Chondrocyte (in vitro differentiated cells): ENCODE results near the gene GRIA4. TPM values are rescaled to one million over a fixed set of nuclear protein-coding genes. Genes with fewer than 3 reads are reported as not detected.

ENCODE experiments used
- DNase-seq: peaks from one replicate; pipeline ENCODE4 v3.0.0; 2021; ENCODE audit warnings: mixed read lengths, low spot score
- H3K27ac Mint-ChIP-seq: one replicate; pipeline ENCODE4 v1.8.0; 2021; ENCODE audit warnings: mild to moderate bottlenecking, moderate library complexity, mixed read lengths; ENCODE audit not compliant: unreplicated experiment
- H3K27me3 Mint-ChIP-seq: 2 replicates; pipeline ENCODE4 v1.8.0; 2021; ENCODE audit warnings: low read depth, mixed read lengths
- H3K36me3 Mint-ChIP-seq: 2 replicates; pipeline ENCODE4 v1.8.0; 2021; ENCODE audit warnings: low read depth, mixed read lengths
- H3K4me1 Mint-ChIP-seq: 2 replicates; pipeline ENCODE4 v1.8.0; 2021; ENCODE audit warnings: low read depth, mild to moderate bottlenecking, mixed read lengths
- H3K4me3 Mint-ChIP-seq: one replicate; pipeline ENCODE4 v1.8.0; 2021; ENCODE audit warnings: mild to moderate bottlenecking, moderate library complexity, mixed read lengths; ENCODE audit not compliant: unreplicated experiment
- H3K9me3 Mint-ChIP-seq: 2 replicates; pipeline ENCODE4 v1.8.0; 2021; ENCODE audit warnings: low read depth, mixed read lengths
- total RNA-seq: library from RNA; stranded (reverse); gene quantifications from 3 replicates; pipeline ENCODE4 v1.2.1, GENCODE V29; 2021
- TF ChIP-seq, protein P1 (sequence below): fragments of 200-600 bp; sonication (generic); IDR thresholded peaks from 2 replicates; pipeline ENCODE4 v1.5.0; 2021; ENCODE audit warnings: antibody characterized with exemption, mild to moderate bottlenecking, moderate library complexity

GRIA4 gene
- total RNA-seq, 1 donor from 2014 or later, result not detected

GRCh38 chr11:106014620-106015019 is 404.7 kb downstream of the GRIA4 start:
- Mint-ChIP-seq H3K4me1 (peaks cover 42% of the 10 kb centered on the region), H3K27me3 (no peaks in the 10 kb centered on the region), H3K27ac (no peak overlapping the region), H3K9me3 (no peaks in the 10 kb centered on the region), H3K36me3 (peaks cover 17% of the 10 kb centered on the region), H3K4me3 (no peak overlapping the region)
- DNase-seq, result no peak
- TF ChIP-seq, protein P1, sequence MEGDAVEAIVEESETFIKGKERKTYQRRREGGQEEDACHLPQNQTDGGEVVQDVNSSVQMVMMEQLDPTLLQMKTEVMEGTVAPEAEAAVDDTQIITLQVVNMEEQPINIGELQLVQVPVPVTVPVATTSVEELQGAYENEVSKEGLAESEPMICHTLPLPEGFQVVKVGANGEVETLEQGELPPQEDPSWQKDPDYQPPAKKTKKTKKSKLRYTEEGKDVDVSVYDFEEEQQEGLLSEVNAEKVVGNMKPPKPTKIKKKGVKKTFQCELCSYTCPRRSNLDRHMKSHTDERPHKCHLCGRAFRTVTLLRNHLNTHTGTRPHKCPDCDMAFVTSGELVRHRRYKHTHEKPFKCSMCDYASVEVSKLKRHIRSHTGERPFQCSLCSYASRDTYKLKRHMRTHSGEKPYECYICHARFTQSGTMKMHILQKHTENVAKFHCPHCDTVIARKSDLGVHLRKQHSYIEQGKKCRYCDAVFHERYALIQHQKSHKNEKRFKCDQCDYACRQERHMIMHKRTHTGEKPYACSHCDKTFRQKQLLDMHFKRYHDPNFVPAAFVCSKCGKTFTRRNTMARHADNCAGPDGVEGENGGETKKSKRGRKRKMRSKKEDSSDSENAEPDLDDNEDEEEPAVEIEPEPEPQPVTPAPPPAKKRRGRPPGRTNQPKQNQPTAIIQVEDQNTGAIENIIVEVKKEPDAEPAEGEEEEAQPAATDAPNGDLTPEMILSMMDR, result no peak

- TF ChIP-seq, protein P1, result no peak
- no peak overlapping the region for H3K4me3 Mint-ChIP-seq
- H3K9me3 Mint-ChIP-seq, result no peaks in the 10 kb centered on the region
- peaks cover 12% of the 10 kb centered on the region for H3K36me3 Mint-ChIP-seq
- no peak overlapping the region for H3K27ac Mint-ChIP-seq
- peaks cover 46% of the 10 kb centered on the region for H3K4me1 Mint-ChIP-seq
- no peak for DNase-seq
- no peaks in the 10 kb centered on the region for H3K27me3 Mint-ChIP-seq
Observed at GRCh38 chr11:106015066-106015465, 405.2 kb downstream of the GRIA4 start.

DNA sequence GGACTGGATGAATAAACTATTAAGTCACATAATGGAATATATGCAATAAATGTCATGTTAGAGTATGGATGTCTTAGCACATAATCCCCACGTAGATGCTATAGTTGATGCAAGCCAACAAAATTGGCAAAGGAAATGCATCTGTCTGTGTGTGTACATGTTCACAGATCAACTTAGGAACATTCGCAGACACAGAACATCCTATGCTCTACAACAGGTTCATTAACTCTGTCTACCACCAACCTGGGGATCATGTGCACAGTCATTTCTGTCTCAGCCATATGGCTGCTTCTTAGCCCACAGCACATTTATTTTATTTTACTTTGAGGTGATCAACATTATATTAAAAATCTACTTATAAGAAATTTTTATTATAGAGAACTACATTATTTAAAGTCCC is 407.2 kb downstream of the GRIA4 start:
- no peaks in the 10 kb centered on the region for H3K9me3 Mint-ChIP-seq
- no peaks in the 10 kb centered on the region for H3K27me3 Mint-ChIP-seq
- H3K4me3 Mint-ChIP-seq, result no peak overlapping the region
- TF ChIP-seq, protein P1, result no peak
- H3K36me3 Mint-ChIP-seq, result peaks cover 4% of the 10 kb centered on the region
- DNase-seq, result no peak
- no peak overlapping the region for H3K27ac Mint-ChIP-seq
- H3K4me1 Mint-ChIP-seq, result peaks cover 47% of the 10 kb centered on the region

GRCh38 chr11:106021181-106021966 is 411.5 kb downstream of the GRIA4 start:
- peaks cover 5% of the 10 kb centered on the region for H3K27me3 Mint-ChIP-seq
- TF ChIP-seq, protein P1, result no peak
- H3K27ac Mint-ChIP-seq, result peak overlapping the region; percentile 93
- peaks cover 4% of the 10 kb centered on the region for H3K36me3 Mint-ChIP-seq
- H3K4me1 Mint-ChIP-seq, result peaks cover 42% of the 10 kb centered on the region
- peak overlapping the region; percentile 93 for H3K4me3 Mint-ChIP-seq
- no peaks in the 10 kb centered on the region for H3K9me3 Mint-ChIP-seq
- no peak for DNase-seq

- no peaks in the 10 kb centered on the region for H3K9me3 Mint-ChIP-seq
- H3K27ac Mint-ChIP-seq, result peak within 1 kb of the TSS; percentile 93
- DNase-seq, result peak; percentile 99
- TF ChIP-seq, protein P1, result no peak
- peaks cover 3% of the 10 kb centered on the region for H3K36me3 Mint-ChIP-seq
- H3K4me3 Mint-ChIP-seq, result peak within 1 kb of the TSS; percentile 93
- peaks cover 38% of the 10 kb centered on the region for H3K4me1 Mint-ChIP-seq
- H3K27me3 Mint-ChIP-seq, result peaks cover 5% of the 10 kb centered on the region
Observed at GRCh38 chr11:106021967-106022794, 412.3 kb downstream of the GRIA4 start, which contains the start of gene MSANTD4. TSS of gene MSANTD4 (minus strand) at chr11:106022240. CDS start at chr11:106010917, 11,323 bp downstream.
